Suppressor macrophage treated with lipopolysaccharide for 1 hour (primary cell): ENCODE data around the gene DNAJC4.

ENCODE experiments used
- DNase-seq, 3 donors: peaks; one replicate each; pipeline ENCODE4 v3.0.0-alpha.2; 2020 to 2022

Gene DNAJC4

DNA sequence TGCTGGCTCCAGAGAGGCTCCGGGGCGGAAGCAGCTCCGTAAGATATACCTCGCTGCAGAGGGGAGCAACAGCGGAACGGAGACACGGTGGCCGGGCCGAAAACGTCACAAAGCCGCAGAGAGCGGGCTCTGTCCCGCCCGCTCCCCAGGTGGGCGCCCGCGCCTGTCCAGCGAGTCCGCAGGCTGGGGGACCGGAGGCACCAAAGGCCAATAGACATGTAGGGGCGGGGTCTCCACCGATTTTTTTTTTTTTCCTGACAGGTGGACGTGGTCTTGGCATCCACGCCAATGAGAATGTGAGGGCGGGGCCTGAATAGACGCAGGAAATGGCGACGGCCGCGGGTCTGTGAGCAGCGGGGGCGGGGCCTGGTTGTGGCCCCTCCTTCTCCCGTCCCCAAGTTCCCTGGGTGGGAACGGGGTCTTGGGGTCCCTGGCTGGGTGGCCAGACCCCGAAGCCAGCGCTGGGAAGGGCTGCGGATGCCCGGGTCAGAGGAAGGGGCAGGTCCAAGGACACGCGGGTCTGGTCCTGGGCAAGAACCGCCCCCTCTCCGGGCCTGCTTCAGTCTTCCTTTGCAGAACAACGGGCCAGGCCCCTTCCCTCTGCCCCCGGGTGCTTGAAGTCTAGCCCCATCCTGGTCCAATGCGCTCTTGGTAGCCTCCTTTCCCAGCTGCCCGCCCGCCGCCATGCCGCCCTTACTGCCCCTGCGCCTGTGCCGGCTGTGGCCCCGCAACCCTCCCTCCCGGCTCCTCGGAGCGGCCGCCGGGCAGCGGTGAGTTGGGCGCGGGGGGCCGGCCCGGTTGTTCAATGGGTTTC, at the start of gene DNAJC4:
Gene DNAJC4, plus strand, starts transcription at position 378 of the 814 bp plus-strand sequence. Its CDS starts 307 bp downstream, at position 685.
- DNase-seq = peak; percentile 77 to 90 (median 81)

DNA sequence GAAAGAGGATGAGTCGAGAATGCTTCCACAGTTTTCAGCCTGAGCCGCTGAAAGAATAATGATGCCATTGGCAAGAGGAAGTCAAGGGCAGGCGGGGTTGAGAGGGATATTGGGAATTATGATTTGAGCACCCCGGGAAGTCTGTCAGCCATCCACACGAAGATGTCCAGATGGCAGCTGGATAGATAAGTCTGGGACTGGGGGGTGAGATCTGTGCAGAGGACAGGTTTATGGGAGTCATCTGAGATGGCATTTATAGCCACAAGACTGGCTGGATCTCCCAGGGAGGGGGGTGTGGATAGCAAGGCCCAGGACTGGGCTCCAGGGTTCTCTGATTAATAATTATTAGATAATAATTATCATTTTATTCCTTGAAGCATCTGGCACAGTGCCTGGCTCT, 49.5 kb upstream of the DNAJC4 start:
- no peak for DNase-seq

GRCh38 chr11:64181506-64182411, 48.6 kb upstream of the DNAJC4 start:
- peak; percentile 91 to 93 (median 93) for DNase-seq

GRCh38 chr11:64183890-64184289, 46.5 kb upstream of the DNAJC4 start:
- no peak for DNase-seq

- DNase-seq = peak; percentile 81 to 85 (median 84)
Observed at GRCh38 chr11:64185175-64185692, 45.1 kb upstream of the DNAJC4 start.

DNA sequence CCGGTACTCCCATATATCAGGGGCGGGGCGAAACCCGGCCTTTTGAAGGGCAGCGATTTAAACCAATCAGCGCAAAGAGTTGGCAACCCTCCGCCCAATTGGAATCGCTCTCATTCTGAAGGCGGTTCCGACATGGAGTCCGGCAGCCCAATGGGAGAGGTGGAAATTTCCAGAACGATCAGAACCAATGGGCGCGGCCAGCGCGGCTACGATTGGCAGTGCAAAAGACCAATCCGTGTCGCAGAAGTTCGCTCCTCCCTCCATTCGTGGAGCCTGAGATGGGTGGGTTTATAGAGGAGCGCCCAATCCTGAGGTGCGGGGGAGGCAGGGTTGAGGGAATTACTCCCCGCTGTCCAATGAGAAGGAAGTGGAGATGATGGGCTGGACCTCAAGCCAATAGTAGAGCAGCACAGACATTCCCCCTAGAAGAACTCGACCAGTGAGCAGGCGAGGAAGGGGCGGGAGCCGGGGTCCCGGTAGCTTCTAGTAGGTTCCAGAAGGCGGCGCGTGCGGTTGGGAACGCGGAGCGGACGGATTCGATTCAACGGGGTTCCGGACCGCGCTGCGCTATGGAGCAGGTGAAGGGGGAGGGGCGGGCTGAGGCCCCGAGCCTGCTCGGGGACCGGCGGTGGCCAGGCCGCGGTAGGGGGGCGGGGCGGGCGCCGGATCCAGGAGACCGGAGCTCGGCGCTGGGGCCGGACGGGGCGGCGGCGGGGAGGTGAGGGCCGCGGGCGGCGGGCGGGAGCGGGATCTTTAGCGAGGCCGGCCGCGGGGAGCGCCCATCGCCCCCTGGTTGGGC, 44.5 kb upstream of the DNAJC4 start, which contains the start of gene STIP1:
Gene STIP1, plus strand, starts transcription at position 479 of the 799 bp plus-strand sequence. Its CDS starts 91 bp downstream, at position 570.
- DNase-seq = peak; percentile 99 to 100 (median 100)

- DNase-seq = no peak
Observed at GRCh38 chr11:64186492-64187165, 43.7 kb upstream of the DNAJC4 start.

GRCh38 chr11:64192434-64192833, 37.9 kb upstream of the DNAJC4 start:
- DNase-seq = peak; percentile 87 to 90 (median 89)

DNA sequence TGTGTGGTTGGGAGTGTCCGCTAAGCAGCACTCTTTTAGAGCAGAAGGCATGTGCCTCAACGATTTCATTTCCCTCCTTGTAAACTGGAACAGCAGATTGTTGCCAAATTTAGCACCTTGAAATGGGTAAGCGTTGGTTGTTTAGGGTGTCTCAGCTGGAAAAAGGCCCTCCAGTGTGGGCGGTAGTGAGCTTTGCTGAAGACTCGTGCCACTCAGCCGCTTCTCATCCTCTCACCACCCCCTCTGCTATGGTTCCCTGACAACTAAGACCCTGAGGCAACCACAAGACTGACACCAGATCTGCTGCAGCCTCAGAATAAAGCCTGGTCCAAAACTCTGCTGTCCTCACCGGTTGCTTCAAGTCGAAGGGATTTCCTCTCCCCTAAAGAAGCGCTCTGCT, 33.7 kb upstream of the DNAJC4 start:
- DNase-seq = peak; percentile 43 to 58 (median 53)

DNA sequence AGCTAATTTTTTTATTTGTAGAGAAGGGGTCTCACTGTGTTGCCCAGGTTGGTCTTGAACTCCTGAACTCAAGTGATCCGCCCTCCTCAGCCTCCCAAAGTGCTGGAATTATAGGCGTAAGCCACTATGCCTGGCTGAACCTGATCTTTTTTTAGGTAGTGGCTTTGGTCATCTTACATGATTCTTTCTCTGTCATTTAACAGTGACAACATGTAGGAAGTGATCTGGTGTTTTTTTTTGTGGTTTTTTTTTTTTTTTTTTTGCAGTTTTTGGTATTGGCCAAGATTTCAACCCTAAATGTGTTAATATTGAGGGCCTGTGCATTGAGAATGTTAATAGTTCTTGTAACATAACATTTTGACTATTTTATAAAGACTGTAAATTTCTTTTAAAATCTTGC, 31.8 kb upstream of the DNAJC4 start:
- peak in 1 of 3 donors; percentile 63 for DNase-seq

GRCh38 chr11:64201543-64201942, 28.8 kb upstream of the DNAJC4 start:
- no peak for DNase-seq

GRCh38 chr11:64202992-64203391, 27.4 kb upstream of the DNAJC4 start:
- no peak for DNase-seq

DNA sequence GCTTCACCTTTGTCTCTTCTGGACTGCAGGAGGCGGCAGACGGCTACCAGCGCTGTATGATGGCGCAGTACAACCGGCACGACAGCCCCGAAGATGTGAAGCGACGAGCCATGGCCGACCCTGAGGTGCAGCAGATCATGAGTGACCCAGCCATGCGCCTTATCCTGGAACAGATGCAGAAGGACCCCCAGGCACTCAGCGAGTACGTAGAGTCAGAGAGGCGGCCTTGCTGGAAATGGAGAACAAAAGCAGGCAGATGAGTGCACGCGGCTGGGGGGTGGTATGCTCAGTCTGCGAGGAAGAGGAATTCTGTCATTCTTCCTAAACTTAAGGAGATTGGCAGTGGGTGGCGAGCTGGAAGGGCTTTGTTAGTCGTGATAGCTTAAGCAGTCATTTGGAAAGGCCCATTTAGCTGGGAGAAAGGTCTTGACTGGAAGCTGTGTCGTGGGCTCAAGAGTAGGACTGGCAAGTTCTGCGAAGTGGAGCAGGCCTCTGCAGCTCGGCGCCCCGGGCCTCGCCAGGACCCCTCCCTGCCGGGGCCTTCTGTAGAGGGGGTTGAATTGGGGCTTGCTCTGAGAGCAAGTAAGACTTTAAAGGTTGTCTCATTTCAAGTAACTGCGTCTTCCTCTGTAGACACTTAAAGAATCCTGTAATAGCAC, 26.8 kb upstream of the DNAJC4 start:
- no peak for DNase-seq

- DNase-seq = no peak
Observed at GRCh38 chr11:64204080-64204440, 26.3 kb upstream of the DNAJC4 start.

DNA sequence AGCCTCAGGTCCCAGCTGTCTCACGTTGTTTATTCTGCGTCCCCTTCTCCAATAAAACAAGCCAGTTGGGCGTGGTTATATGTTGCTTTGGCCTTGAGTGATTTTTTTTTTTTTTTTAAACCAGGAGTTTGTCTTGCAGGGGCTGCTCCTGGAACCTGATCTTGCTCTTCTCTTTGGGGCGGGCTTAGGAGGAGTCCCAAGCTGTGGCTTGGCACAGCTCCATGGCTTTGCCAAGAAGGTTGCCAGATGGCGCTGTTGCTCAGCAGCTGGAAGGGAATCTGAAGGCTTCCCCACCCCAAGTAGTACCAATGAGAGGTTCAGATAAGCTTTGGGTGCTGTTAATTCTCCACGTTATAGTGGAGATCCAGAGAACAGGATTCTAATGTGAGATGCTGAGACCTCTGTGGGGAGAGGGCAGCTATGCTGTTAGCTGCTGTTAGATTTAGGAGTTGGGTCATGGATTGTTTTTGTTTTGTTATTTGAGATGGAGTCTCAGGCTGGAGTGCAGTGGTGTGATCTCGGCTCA, 25.8 kb upstream of the DNAJC4 start:
- DNase-seq = peak; percentile 93 to 94 (median 93)

DNA sequence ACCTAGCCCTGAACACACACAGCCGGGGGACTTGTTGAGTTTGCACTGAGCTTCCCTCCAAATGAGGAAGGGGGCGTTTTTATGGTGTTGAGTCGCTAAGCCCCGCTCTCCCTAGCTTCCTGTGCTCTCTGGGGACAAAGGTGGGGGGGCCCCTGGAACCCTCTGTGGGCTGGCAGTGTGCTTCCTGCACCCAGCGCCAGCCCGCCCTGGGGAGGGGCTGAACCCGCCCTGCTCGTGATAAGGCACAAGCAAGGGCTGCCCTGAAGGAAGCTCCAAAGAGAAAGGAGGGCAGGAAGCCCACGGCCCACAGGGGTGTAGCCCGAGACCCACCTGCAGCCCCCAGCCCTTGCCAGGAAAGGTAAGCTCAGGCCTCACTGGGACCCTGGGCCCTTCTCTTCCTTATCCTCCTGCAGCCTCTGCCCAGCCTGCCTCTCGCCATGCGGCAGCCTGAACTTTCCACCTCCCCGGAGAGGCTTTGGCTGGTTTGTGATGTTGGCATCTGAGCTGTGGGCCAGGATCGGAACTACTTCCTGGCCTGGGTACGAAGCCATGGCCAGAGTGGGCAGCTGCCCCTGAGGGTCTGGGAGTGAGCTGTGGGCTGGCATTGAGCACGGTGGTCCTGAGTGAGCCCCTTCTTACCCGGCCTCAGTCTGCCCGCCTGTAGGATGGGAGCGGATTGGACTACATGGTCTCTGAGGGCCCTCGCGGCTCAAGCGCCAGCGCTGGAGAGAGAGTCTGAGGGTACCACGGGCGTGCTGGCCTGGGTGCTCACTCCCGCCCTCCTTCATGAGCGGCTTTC, 23.7 kb upstream of the DNAJC4 start, which contains the start of gene FERMT3:
Gene FERMT3, plus strand, starts transcription at position 265 of the 799 bp plus-strand sequence. CDS start 644 bp downstream, outside the sequence.
- DNase-seq = peak; percentile 61 to 79 (median 68)

DNA sequence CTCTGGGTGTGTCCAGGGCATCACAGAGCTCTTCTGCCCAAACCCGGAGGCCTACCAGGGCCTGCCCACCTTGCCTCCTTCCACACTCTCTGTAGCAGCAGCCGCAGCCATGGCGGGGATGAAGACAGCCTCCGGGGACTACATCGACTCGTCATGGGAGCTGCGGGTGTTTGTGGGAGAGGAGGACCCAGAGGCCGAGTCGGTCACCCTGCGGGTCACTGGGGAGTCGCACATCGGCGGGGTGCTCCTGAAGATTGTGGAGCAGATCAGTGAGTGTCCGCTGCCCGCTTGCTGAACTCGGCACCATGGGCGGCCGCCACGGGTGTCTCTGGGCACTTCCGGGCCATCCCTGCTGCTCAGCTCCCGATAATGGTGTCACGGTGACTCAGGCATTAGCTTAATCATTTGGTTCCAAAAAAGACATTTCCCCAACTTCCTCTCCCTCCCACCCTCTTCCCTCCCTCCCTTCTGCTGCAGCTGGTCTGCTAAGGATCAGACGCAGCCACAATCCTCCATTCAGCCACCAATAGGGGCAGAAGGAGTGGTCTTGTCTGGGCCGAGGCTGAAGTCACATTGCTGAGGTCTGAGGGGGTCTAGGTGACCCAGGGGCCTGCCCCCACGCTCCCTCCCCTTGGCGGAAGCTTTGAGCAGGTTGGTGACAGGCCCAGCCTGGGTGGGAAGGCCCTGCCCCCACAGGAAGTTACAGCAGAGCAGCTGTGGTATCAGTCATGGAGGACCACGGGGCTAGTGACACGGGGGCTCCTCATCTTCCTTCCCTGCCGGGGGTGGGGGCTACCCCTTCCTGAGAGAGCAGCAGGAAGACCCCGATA, 22.9 kb upstream of the DNAJC4 start:
- peak; percentile 93 to 96 (median 95) for DNase-seq

DNA sequence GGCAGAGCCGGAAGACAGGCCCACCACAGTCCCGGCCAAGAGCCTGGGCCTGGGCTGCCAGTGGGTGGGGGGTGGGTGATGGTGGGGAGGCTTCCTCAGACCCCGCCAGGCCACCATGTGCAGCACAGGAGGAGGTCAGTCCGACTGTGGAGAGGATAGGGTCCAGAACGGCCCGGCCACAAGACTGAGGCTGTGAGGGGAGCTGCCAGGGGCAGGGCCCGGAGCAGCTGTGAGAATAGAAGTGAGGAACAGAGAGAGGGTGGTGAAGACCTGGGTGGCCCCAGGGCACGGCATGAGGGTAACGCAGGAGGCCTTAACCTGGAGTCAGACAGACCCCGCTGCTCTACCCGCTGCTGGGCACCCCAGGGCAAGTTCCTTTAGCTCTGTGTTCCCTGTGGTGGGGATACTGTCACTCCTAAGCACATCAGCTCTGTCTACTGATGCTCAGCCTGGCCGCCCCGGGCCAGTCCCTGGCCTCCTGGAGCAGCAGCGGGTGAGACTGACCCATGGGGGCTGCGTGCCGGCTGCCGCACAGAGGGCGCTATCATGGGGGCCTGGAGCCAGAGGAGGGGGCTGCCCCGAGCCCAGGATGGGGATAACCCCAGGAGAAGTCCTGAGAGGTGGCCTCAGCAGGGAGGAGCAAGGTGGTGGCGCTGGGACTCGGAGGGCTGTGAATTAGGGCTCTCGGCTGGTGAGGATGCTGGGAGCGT, 22.1 kb upstream of the DNAJC4 start:
- no peak for DNase-seq
